HL-60 (cell line): Measurements from ENCODE around the gene DHX16.

Experiments used
- DNase-seq, 2 experiments: peaks; one replicate each; pipeline ENCODE4 v3.0.0-alpha.2; 2010 to 2020; ENCODE audit warnings: low read depth in 1 of 2, low spot score in 1 of 2
- H3K27ac ChIP-seq: fragments of 250-450 bp; sonication (Bioruptor Pico); replicated peaks from 2 replicates; pipeline ENCODE4 v1.5.1; 2020; ENCODE audit warnings: mild to moderate bottlenecking, moderate library complexity
- H3K27me3 ChIP-seq: fragments of 250-450 bp; sonication (Bioruptor Pico); 2 replicates; pipeline ENCODE4 v1.5.1; 2021; ENCODE audit warnings: mild to moderate bottlenecking, moderate library complexity; ENCODE audit not compliant: insufficient read depth, poor library complexity, severe bottlenecking
- H3K4me3 ChIP-seq: replicated peaks from 2 replicates; pipeline ENCODE4 v1.5.1; 2011; ENCODE audit warnings: mild to moderate bottlenecking, control low read depth, low read length; ENCODE audit not compliant: insufficient read depth
- GABPA ChIP-seq: IDR thresholded peaks from 2 replicates; pipeline ENCODE4 v1.6.1; 2012; ENCODE audit warnings: low read depth
- POLR2AphosphoS5 ChIP-seq: IDR thresholded peaks from 2 replicates; pipeline ENCODE4 v1.6.1; 2012; ENCODE audit warnings: low read depth
- REST ChIP-seq: IDR thresholded peaks from 2 replicates; pipeline ENCODE4 v1.6.1; 2012; ENCODE audit warnings: low read depth; ENCODE audit not compliant: insufficient replicate concordance
- SPI1 ChIP-seq: IDR thresholded peaks from 2 replicates; pipeline ENCODE4 v1.6.1; 2012; ENCODE audit warnings: low read depth, mild to moderate bottlenecking, borderline replicate concordance
- TF ChIP-seq, protein P1 (sequence below): IDR thresholded peaks from one replicate; pipeline ENCODE4 v1.5.1; 2011; ENCODE audit warnings: low read length, control low read depth, inconsistent platforms; ENCODE audit not compliant: insufficient read depth

Gene DHX16

DNA sequence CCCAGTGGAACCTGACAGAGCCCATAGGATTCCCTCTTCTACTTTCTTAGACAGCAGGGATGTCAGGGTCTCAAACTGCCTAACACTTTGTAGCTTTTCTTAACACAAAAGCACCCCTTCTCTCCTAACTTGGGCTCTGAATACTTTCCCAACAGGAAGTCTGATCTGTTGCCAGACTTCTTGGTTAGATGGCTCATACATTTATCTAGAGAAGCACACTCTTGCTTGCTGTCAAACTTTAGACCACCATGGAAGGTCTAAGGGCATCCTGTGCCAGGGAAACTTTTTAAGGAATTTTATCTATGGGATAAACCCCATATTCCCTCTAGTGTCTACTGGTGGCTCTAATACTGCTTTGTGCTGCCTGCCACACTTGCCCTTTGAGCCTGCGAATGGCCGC lies 29.1 kb downstream of the DHX16 start:
- H3K27me3 ChIP-seq, result no peaks in the 10 kb centered on the region
- DNase-seq, result no peak
- peak overlapping the region; percentile 0; the same call in 1 of the 2 replicates for H3K27ac ChIP-seq
- TF ChIP-seq REST (no peak), SPI1 (no peak), POLR2AphosphoS5 (no peak), GABPA (no peak)
- TF ChIP-seq, protein P1, sequence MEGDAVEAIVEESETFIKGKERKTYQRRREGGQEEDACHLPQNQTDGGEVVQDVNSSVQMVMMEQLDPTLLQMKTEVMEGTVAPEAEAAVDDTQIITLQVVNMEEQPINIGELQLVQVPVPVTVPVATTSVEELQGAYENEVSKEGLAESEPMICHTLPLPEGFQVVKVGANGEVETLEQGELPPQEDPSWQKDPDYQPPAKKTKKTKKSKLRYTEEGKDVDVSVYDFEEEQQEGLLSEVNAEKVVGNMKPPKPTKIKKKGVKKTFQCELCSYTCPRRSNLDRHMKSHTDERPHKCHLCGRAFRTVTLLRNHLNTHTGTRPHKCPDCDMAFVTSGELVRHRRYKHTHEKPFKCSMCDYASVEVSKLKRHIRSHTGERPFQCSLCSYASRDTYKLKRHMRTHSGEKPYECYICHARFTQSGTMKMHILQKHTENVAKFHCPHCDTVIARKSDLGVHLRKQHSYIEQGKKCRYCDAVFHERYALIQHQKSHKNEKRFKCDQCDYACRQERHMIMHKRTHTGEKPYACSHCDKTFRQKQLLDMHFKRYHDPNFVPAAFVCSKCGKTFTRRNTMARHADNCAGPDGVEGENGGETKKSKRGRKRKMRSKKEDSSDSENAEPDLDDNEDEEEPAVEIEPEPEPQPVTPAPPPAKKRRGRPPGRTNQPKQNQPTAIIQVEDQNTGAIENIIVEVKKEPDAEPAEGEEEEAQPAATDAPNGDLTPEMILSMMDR, result no peak
- no peak overlapping the region for H3K4me3 ChIP-seq

GRCh38 chr6:30641048-30641447 lies 31.8 kb downstream of the DHX16 start:
- Histone ChIP-seq H3K27ac (no peak overlapping the region), H3K4me3 (no peak overlapping the region), H3K27me3 (no peaks in the 10 kb centered on the region)
- TF ChIP-seq, protein P1, result no peak
- TF ChIP-seq POLR2AphosphoS5 (no peak), SPI1 (no peak), REST (no peak), GABPA (no peak)
- DNase-seq, result no peak

- no peak for TF ChIP-seq SPI1
- TF ChIP-seq POLR2AphosphoS5, result no peak
- TF ChIP-seq, protein P1, result no peak
- no peak for TF ChIP-seq GABPA
- no peak for TF ChIP-seq REST
- Histone ChIP-seq H3K4me3 (no peak overlapping the region), H3K27ac (no peak overlapping the region), H3K27me3 (no peaks in the 10 kb centered on the region)
- no peak for DNase-seq
These were observed 32.3 kb downstream of the DHX16 start for GRCh38 chr6:30640481-30640880.
